Glutamatergic neuron (in vitro differentiated cells): ENCODE measurements around the gene ISM1. TPM values are rescaled to one million over a fixed set of nuclear protein-coding genes. Genes with fewer than 3 reads are reported as not detected.

Experiments
- DNase-seq: peaks from one replicate; pipeline ENCODE4 v3.0.0; 2022
- H3K27ac Mint-ChIP-seq: one replicate; pipeline ENCODE4 v1.8.0; 2020; ENCODE audit warnings: mild to moderate bottlenecking, mixed read lengths, inconsistent platforms; ENCODE audit not compliant: unreplicated experiment
- H3K27me3 Mint-ChIP-seq: one replicate; pipeline ENCODE4 v1.8.0; 2020; ENCODE audit warnings: mild to moderate bottlenecking, moderate library complexity, mixed read lengths, inconsistent platforms; ENCODE audit not compliant: unreplicated experiment
- H3K36me3 Mint-ChIP-seq: one replicate; pipeline ENCODE4 v1.8.0; 2020; ENCODE audit warnings: mild to moderate bottlenecking, mixed read lengths, inconsistent platforms; ENCODE audit not compliant: unreplicated experiment
- H3K4me1 Mint-ChIP-seq: one replicate; pipeline ENCODE4 v1.8.0; 2020; ENCODE audit warnings: mild to moderate bottlenecking, low read depth, mixed read lengths, inconsistent platforms; ENCODE audit not compliant: unreplicated experiment
- H3K4me3 Mint-ChIP-seq: one replicate; pipeline ENCODE4 v1.8.0; 2020; ENCODE audit warnings: mild to moderate bottlenecking, mixed read lengths, inconsistent platforms; ENCODE audit not compliant: unreplicated experiment
- H3K9me3 Mint-ChIP-seq: one replicate; pipeline ENCODE4 v1.8.0; 2020; ENCODE audit warnings: mild to moderate bottlenecking, moderate library complexity, mixed read lengths, inconsistent platforms; ENCODE audit not compliant: unreplicated experiment
- total RNA-seq: library from RNA; stranded (reverse); fragmentation: NEBNext Ultra II Directional; extraction: Animal tissue kit (Norgen Biotek cat#: 25700); gene quantifications from one replicate; pipeline ENCODE4 v1.2.1, GENCODE V29; 2021; ENCODE audit not compliant: unreplicated experiment
- TF ChIP-seq, protein P1 (sequence below): fragments of 200-600 bp; sonication (generic); IDR thresholded peaks from one replicate; pipeline ENCODE4 v1.5.0; 2021; ENCODE audit not compliant: partially characterized antibody, unreplicated experiment

ISM1 gene
- total RNA-seq, 1 donor from 2014 or later: 0.32 TPM

DNA sequence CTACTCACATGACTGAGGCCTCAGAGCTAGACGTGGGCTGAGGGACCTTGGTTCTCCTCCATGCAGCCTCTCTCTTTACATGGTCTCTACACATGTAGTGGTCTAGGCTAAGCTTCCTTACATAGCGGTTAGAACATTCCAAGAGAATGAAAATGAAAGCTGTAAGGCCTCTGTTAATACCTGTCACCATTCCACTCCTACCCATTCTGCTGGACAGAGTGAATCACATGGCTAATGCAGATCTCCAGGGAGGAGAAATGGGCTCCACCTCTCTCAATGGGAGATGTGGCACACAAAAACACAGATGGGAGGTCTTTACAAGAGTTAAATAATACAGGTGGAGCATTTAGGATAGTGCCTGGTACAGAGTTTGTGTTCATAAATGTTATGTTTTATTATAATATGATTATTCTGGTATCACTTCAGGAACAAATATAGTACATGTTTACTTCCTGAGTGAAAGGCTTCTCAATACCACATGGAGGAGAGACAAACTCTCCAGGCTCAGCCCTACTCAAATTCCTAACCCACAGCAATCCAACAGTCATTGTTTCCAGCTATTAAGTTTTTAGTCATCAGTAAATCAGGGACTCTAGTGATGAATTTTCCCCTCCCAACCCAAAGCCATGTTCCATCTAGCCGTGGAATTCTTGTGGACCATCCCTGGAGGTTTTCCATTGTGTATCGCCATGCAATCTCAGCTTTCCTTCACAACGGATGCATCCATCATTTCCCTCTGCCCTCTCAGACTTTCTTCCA lies 57.9 kb downstream of the ISM1 start:
- no peaks in the 10 kb centered on the region for H3K36me3 Mint-ChIP-seq
- H3K4me1 Mint-ChIP-seq: peaks cover 21% of the 10 kb centered on the region
- no peak for DNase-seq
- no peaks in the 10 kb centered on the region for H3K9me3 Mint-ChIP-seq
- H3K4me3 Mint-ChIP-seq: no peak overlapping the region
- H3K27ac Mint-ChIP-seq: no peak overlapping the region
- H3K27me3 Mint-ChIP-seq: peaks cover 2% of the 10 kb centered on the region
- TF ChIP-seq, protein P1, sequence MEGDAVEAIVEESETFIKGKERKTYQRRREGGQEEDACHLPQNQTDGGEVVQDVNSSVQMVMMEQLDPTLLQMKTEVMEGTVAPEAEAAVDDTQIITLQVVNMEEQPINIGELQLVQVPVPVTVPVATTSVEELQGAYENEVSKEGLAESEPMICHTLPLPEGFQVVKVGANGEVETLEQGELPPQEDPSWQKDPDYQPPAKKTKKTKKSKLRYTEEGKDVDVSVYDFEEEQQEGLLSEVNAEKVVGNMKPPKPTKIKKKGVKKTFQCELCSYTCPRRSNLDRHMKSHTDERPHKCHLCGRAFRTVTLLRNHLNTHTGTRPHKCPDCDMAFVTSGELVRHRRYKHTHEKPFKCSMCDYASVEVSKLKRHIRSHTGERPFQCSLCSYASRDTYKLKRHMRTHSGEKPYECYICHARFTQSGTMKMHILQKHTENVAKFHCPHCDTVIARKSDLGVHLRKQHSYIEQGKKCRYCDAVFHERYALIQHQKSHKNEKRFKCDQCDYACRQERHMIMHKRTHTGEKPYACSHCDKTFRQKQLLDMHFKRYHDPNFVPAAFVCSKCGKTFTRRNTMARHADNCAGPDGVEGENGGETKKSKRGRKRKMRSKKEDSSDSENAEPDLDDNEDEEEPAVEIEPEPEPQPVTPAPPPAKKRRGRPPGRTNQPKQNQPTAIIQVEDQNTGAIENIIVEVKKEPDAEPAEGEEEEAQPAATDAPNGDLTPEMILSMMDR: no peak

DNA sequence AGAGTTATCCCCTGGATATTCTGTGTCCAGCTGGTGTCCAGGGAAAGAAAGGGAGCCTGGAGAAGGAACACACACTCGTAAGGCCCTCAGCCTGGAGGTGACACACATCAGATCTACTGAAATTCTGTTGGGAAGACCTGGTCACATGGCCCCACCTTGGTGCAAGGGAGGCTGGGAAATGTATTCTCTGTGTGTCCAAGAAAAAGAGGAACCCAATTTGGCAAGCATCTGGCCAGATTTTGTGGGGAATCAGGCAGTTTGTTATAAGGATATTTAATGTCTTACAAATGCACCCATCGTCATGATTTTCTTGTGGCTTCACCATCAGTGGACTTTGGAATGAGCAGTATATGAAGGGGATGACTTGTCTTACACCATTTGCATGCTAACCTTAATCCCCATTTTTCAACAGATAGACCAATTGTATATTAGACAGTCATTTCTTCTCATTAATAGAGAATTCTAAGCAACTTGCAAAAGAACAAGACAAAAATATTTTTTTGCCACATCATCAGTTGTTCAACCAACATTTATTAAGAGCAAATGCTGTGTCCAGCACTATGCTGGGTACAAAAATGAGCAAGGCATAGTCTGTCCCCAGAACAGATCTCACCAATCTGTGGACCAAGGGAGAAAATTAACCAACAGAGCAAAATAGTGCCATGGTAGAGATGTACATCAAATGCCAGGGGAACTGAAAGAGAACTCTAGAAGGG lies 59.7 kb downstream of the ISM1 start:
- no peaks in the 10 kb centered on the region for H3K36me3 Mint-ChIP-seq
- DNase-seq: no peak
- H3K4me1 Mint-ChIP-seq: peaks cover 9% of the 10 kb centered on the region
- TF ChIP-seq, protein P1: no peak
- H3K27me3 Mint-ChIP-seq: peaks cover 2% of the 10 kb centered on the region
- no peak overlapping the region for H3K27ac Mint-ChIP-seq
- H3K4me3 Mint-ChIP-seq: no peak overlapping the region
- no peaks in the 10 kb centered on the region for H3K9me3 Mint-ChIP-seq

DNA sequence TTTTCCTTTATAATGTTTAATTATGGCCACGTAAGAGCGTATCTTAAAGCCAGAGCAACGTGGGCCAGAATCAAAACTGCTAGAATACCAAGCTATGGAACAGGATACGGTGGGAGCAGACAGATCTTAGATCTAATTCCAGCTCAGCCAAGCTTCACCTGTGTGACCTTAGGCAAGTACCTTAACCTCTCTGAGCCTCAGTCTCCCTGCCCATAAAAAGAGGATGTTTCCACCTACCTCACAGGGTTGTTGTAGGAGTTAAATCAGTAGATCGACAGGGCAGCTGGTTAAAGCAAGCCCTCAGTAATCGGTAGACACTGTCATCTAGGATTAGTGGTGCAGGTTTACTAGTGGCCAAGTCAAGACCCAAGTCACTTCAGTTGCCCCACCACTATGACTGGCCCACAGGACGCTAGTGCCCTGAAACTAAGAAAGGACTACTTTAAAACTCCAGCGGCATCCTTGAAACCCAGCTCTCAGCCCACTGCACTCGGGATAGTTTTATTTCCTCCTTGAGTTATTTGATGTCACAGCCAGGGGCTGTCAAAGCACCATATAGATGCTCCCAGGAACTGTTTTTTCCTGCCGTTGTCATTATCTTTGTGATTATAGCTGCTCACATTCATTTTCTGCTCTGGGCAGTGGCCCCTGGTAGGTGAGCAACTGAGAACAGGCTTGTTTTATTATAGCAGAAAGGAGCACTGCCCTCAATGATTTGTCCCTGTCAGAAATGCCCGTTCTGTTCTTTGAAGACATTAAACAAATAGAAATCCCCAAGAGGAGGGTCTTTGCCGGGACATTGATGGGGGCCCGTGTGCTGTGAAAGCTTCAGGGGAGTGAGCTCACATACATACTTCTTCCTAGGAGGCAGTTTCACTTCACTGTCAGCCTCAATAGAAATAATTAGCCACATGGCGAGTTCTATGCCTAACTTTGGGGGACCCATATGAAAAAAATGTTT lies 63.1 kb downstream of the ISM1 start:
- Mint-ChIP-seq H3K27ac (no peak overlapping the region), H3K27me3 (peaks cover 2% of the 10 kb centered on the region), H3K9me3 (no peaks in the 10 kb centered on the region), H3K4me3 (no peak overlapping the region), H3K4me1 (no peaks in the 10 kb centered on the region), H3K36me3 (no peaks in the 10 kb centered on the region)
- TF ChIP-seq, protein P1: no peak
- no peak for DNase-seq

DNA sequence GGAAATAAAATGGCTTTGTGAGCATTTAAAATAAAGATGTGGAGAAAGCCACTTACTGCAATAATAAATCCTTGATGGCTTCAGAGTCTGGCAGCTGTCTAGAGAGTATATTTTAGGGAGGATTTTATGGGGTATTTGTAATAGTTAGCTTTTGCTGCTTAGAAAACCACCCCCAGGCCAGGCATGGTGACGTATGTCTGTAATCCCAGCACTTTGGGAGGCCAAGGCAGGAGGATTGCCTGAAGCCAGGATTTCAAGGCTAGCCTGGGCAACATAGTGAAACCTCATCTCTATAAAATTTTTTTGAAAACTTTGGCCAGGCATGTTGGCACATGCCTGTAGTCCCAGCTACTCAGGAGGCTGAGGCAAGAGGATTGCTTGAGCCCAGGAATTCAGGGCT lies 63.8 kb downstream of the ISM1 start:
- Mint-ChIP-seq H3K4me1 (no peaks in the 10 kb centered on the region), H3K4me3 (no peak overlapping the region), H3K9me3 (no peaks in the 10 kb centered on the region), H3K36me3 (no peaks in the 10 kb centered on the region), H3K27ac (no peak overlapping the region), H3K27me3 (peaks cover 2% of the 10 kb centered on the region)
- TF ChIP-seq, protein P1: no peak
- DNase-seq: no peak
